ENCODE results near the gene MTHFSD.

GRCh38 chr16:86538196-86538780, 16.7 kb downstream of the MTHFSD start:
- no peak for TF ChIP-seq CTCF (optimal IDR thresholded peaks at IDR 0.05 in 1 of 3, IDR thresholded peaks at IDR 0.05 in 1 of 3, conservative IDR thresholded peaks at IDR 0.05 in 1 of 3; ENCODE audit: extremely low read depth in 1 of 3, insufficient read depth in 2 of 3, low read length in 3 of 3)
- TF ChIP-seq EZH2 (IDR thresholded peaks at IDR 0.05; ENCODE audit: low read length): no peak
